Activated CD8-positive, alpha-beta memory T cell treated with anti-CD3 and anti-CD28 coated beads, Interleukin-2, amount 10 ng/mL, durations not matched to agents 7 days and 5 days (primary cell): Measurements from ENCODE around the gene FARSB. TPM values are rescaled to one million over a fixed set of nuclear protein-coding genes. Genes with fewer than 3 reads are reported as not detected.
A peak's percentile ranks its signal among the peaks of the same experiment; 100 is the strongest.

ENCODE experiments used
- ATAC-seq: fragments of 150-1000 bp; cut with Tn5 transposase; one replicate; pipeline ENCODE4 v1.10.0; 2021; ENCODE audit warnings: moderate library complexity
- CTCF ChIA-PET: fragments of 350-600 bp; sonication (Branson Sonifier 250); formaldehyde crosslinking; loops from one replicate; lab custom pipeline; 2021; ENCODE audit warnings: antibody characterized with exemption; lab: Charles Lee
- DNase-seq: peaks from one replicate; pipeline ENCODE4 v3.0.0-alpha.2; 2020
- H3K27ac Mint-ChIP-seq: one replicate; pipeline ENCODE4 v1.8.0; 2021; ENCODE audit warnings: mild to moderate bottlenecking, mixed read lengths
- H3K27me3 Mint-ChIP-seq: one replicate; pipeline ENCODE4 v1.8.0; 2021; ENCODE audit warnings: mixed read lengths
- H3K36me3 Mint-ChIP-seq: one replicate; pipeline ENCODE4 v1.8.0; 2021; ENCODE audit warnings: mild to moderate bottlenecking, mixed read lengths
- H3K4me1 Mint-ChIP-seq: one replicate; pipeline ENCODE4 v1.8.0; 2021; ENCODE audit warnings: mixed read lengths
- H3K4me3 Mint-ChIP-seq: one replicate; pipeline ENCODE4 v1.8.0; 2021; ENCODE audit warnings: mild to moderate bottlenecking, moderate library complexity, mixed read lengths
- H3K9me3 Mint-ChIP-seq: one replicate; pipeline ENCODE4 v1.8.0; 2022; ENCODE audit warnings: low read depth, mixed read lengths
- total RNA-seq, 2 experiments: library from RNA; stranded (reverse); gene quantifications; one replicate each; pipeline ENCODE4 v1.2.3, GENCODE V29; 2021

The FARSB gene
- total RNA-seq, 2 experiments from 2014 or later = 25.8 to 33.1 TPM

DNA sequence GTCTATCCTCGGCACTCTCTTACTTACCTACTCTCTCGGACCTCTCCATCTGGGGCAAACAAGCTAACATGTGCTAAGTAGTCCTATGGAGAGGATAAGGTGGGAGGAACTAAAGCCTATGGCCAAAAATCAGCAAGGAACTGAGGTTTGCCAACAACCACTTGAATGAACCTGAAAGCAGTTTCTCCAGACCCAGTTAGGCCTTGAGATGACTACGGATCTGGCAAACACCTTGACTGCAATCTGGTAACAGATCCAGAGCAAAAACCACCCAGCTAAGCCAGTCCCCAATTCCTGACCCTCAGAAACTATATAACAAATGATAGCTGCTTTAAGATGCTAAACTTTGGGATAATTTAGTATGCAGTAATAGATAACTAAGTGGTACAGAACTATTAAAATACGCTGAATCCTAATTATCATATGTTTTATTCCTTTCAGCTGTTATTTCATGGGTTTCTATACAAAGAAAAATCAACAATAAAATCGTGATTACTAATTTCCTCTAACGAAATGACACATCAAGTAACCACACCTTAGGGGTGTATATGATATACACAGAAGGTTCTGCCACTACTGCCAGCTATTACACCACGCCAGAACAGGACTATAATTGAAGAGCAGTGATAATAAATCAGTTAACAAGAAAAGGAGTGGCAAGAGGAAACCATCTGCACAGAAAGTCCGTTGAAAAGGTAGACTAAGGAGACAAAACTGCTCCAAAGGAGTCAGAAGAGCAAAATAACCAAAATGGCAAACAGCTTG is 3.2 kb downstream of the FARSB start:
- H3K9me3 Mint-ChIP-seq = no peaks in the 10 kb centered on the region
- H3K27ac Mint-ChIP-seq = peak overlapping the region; percentile 85
- H3K36me3 Mint-ChIP-seq = peaks cover 12% of the 10 kb centered on the region
- DNase-seq (no peak), ATAC-seq (no peak)
- H3K4me3 Mint-ChIP-seq = peak overlapping the region; percentile 61
- H3K27me3 Mint-ChIP-seq = no peaks in the 10 kb centered on the region
- peaks cover 44% of the 10 kb centered on the region for H3K4me1 Mint-ChIP-seq
- CTCF ChIA-PET = interaction anchor here (0.6 to 1.4 kb wide), 4 partner anchors 10 to 55 kb away, joined by 3 to 4 read pairs (median 3); no protein-coding TSS in a partner anchor

DNA sequence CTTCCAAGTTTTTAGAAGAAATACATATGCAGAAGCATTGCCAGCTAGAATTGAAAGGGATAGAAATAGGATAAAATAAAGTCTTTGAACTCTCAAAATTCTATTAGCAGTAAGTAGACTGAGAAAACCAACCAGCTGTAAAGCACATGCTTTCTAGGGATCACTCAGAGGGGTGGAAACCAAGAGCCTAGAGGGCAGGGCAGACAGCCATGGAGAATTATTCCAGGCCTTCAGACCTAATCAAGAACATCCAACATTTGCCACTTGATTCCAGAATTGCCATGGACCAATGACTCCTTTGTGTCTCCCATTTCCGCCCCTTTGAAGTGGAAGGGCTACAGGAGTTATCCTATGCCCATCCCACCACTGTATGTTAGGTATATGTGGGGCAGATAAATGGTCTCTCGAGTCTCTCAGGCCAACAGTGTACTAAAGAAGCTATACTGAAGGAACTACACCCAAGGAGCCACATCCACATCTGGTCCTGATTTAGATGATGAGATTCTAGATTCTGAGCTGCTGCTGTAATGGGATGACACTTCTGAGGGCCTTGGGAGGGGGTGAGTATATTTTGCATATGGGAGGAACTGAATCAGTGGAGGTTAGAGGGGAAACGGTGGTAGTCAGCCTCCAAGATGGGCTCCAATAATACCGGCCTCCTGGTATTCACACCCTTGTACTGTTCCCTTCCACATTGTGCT is 4.0 kb downstream of the FARSB start:
- Mint-ChIP-seq H3K4me3 (no peak overlapping the region), H3K4me1 (peaks cover 40% of the 10 kb centered on the region), H3K27me3 (no peaks in the 10 kb centered on the region), H3K36me3 (peaks cover 12% of the 10 kb centered on the region), H3K27ac (no peak overlapping the region), H3K9me3 (no peaks in the 10 kb centered on the region)
- ATAC-seq (no peak), DNase-seq (no peak)
- CTCF ChIA-PET = interaction anchor here (1.1 to 1.4 kb wide), 2 partner anchors 11 to 38 kb away, joined by 3 read pairs; no protein-coding TSS in a partner anchor

DNA sequence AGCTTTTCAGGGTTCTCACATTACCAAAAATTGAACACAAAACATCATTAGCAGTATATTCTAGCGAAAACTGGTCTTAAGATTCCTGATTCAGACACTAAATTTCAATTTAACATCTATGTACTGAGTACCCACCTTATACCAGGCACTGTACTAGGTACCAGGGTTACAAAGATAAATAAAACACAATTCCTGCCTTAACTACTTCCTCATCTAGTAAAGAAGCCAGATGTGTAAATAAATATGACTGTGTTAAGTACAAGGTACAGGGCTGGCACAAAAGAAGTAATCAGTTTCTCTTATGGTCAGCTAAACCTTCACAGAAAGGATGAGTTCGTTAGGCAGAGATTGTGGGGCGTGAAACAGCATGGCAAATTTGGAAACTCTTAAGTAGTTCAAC is 6.1 kb downstream of the FARSB start:
- peaks cover 35% of the 10 kb centered on the region for H3K4me1 Mint-ChIP-seq
- CTCF ChIA-PET = no interaction called here
- peaks cover 24% of the 10 kb centered on the region for H3K36me3 Mint-ChIP-seq

DNA sequence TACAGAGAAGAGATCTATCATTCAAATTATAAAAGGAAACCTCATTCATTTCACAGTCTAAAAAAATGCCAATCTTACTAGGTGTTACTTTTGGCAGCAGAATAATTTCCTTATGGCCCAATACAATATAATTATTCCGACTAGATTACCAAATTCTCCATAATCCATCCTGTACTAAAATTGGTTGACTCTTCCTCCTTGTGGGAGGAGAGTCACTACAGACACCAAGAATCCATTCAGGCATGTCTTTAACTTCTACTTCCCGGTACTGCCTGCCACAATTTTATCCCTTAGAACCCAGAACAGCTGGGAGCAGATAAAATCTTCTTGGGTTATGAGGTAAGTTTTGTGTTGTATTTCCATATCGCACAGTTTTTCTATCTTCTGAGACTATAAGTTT is 9.9 kb downstream of the FARSB start:
- CTCF ChIA-PET = no interaction called here
- ATAC-seq = no peak
- H3K36me3 Mint-ChIP-seq = peaks cover 40% of the 10 kb centered on the region

More for the DNA sequence above, 6.1 kb downstream of the FARSB start:
- H3K4me3 Mint-ChIP-seq = no peak overlapping the region
- DNase-seq (no peak), ATAC-seq (no peak)
- H3K27ac Mint-ChIP-seq = no peak overlapping the region
- no peaks in the 10 kb centered on the region for H3K9me3 Mint-ChIP-seq
- no peaks in the 10 kb centered on the region for H3K27me3 Mint-ChIP-seq

DNA sequence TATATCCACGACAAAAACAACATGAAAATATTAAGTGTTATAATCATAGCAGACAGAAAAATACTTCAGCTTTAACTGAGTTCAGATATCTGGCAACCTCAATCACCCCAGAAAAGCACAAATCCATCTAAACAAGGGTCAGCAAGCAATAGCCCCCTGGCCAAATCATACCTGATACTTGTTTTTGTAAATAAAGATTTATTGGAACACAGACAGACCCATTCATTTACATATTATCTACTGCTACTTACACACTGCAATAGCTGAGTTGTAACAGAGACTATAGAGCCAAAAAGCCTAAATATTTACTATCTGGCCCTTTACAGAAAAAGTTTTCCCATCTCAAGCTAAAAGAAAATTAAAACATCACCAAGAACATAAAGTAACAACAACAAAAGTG is 12.8 kb downstream of the FARSB start:
- DNase-seq = no peak
- no peaks in the 10 kb centered on the region for H3K9me3 Mint-ChIP-seq
- ATAC-seq = no peak
- CTCF ChIA-PET = interaction anchor here (1.3 kb wide), 2 partner anchors 11 to 28 kb away, joined by 3 to 5 read pairs; no protein-coding TSS in a partner anchor
- H3K4me1 Mint-ChIP-seq = peaks cover 10% of the 10 kb centered on the region
- no peak overlapping the region for H3K4me3 Mint-ChIP-seq
- no peak overlapping the region for H3K27ac Mint-ChIP-seq
- no peaks in the 10 kb centered on the region for H3K27me3 Mint-ChIP-seq
- H3K36me3 Mint-ChIP-seq = peaks cover 43% of the 10 kb centered on the region

More for the DNA sequence above, 9.9 kb downstream of the FARSB start:
- no peak for DNase-seq
- no peaks in the 10 kb centered on the region for H3K9me3 Mint-ChIP-seq
- no peak overlapping the region for H3K4me3 Mint-ChIP-seq
- H3K4me1 Mint-ChIP-seq = peaks cover 16% of the 10 kb centered on the region
- H3K27ac Mint-ChIP-seq = no peak overlapping the region
- no peaks in the 10 kb centered on the region for H3K27me3 Mint-ChIP-seq

DNA sequence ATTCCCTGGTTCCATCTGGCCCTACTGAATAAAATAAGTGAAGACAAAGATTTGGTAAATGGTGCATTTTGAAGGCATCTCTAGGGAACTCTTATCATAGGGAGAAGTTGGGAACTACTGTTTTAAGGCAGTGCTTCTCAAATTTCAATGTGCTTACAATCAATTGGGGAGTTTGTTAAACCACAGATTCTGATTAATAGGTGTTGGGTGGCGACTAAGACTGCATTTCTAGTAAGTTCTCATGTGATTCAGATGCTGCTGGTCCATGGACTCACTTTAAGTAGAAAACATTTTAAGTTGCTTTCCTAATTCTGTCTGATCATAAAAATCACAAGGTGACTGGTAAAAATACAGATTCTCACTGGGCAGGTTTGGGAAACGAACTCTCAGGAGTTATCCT is 14.6 kb downstream of the FARSB start:
- CTCF ChIA-PET = interaction anchor here (0.6 kb wide), 1 partner anchor 11 kb away, joined by 3 read pairs; no protein-coding TSS in a partner anchor
- peaks cover 14% of the 10 kb centered on the region for H3K4me1 Mint-ChIP-seq
- ATAC-seq (no peak), DNase-seq (no peak)
- H3K27me3 Mint-ChIP-seq = no peaks in the 10 kb centered on the region
- no peaks in the 10 kb centered on the region for H3K9me3 Mint-ChIP-seq
- H3K36me3 Mint-ChIP-seq = peaks cover 52% of the 10 kb centered on the region
- no peak overlapping the region for H3K27ac Mint-ChIP-seq
- no peak overlapping the region for H3K4me3 Mint-ChIP-seq

DNA sequence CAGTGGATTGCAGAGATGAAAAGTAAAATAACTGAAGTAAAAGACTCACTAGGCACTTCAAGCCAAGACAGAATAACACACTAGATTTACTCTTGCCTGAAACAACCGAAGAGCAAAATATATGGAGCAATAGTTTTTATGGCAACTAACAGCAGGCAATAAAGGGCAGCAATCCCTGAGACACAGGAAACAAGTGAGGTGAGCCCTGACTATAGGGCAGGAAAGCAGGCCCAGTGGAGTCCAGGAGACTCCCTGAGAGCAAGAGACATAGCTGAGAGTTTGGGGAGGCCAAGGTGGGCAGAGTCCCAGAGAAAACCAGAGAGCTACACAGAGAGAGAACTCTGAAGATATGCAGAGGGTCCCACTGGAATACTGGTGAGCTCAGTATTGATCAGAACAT is 18.8 kb downstream of the FARSB start:
- peaks cover 13% of the 10 kb centered on the region for H3K4me1 Mint-ChIP-seq
- H3K27ac Mint-ChIP-seq = no peak overlapping the region
- DNase-seq (no peak), ATAC-seq (no peak)
- H3K4me3 Mint-ChIP-seq = no peak overlapping the region
- CTCF ChIA-PET = no interaction called here
- H3K27me3 Mint-ChIP-seq = no peaks in the 10 kb centered on the region
- H3K9me3 Mint-ChIP-seq = no peaks in the 10 kb centered on the region
- H3K36me3 Mint-ChIP-seq = peaks cover 55% of the 10 kb centered on the region

DNA sequence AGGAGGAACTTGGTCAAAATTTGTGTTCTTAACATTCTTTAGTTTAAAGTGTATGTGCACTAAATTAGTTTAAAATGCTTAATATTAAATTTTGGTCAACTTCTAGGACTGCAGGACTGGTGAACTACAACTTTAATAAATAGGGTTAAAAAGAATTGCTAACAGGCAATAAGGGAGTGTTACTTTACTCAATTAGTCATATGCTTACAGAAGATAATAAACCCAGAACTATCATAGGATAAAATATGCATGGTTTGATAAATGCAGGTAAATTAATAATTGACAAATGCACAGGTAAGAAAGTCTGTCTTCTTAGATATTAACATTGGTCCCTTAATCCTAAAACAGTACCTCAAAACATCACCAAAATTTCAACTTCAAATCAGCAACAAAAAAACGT is 20.6 kb downstream of the FARSB start:
- Mint-ChIP-seq H3K4me1 (peaks cover 13% of the 10 kb centered on the region), H3K27me3 (no peaks in the 10 kb centered on the region)
- CTCF ChIA-PET = no interaction called here

DNA sequence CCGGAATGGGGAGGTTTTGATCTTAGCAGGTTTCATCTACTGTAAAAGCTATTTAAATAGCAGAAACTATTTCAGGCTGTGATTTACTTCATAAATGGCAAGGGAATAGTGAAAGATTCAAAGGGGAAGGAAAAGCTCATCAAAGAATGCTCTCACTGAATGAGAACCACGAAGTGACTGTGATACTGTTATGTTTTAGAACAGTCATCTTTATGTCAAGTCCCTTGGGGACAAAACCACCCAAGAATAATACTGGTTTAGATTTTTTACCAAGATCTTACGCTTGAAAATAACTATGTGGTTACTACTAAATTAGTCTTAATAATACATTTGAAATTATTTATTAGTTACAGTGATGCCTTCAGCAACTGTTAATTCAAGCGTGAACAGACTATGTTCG is 28.1 kb downstream of the FARSB start:
- CTCF ChIA-PET = no interaction called here
- ATAC-seq = no peak
- no peaks in the 10 kb centered on the region for H3K27me3 Mint-ChIP-seq
- H3K27ac Mint-ChIP-seq = no peak overlapping the region
- no peak overlapping the region for H3K4me3 Mint-ChIP-seq
- no peaks in the 10 kb centered on the region for H3K9me3 Mint-ChIP-seq
- no peaks in the 10 kb centered on the region for H3K4me1 Mint-ChIP-seq
- H3K36me3 Mint-ChIP-seq = peaks cover 47% of the 10 kb centered on the region
- no peak for DNase-seq

More for the DNA sequence above, 20.6 kb downstream of the FARSB start:
- peaks cover 55% of the 10 kb centered on the region for H3K36me3 Mint-ChIP-seq
- DNase-seq = no peak
- H3K4me3 Mint-ChIP-seq = no peak overlapping the region
- no peaks in the 10 kb centered on the region for H3K9me3 Mint-ChIP-seq
- no peak for ATAC-seq
- no peak overlapping the region for H3K27ac Mint-ChIP-seq

DNA sequence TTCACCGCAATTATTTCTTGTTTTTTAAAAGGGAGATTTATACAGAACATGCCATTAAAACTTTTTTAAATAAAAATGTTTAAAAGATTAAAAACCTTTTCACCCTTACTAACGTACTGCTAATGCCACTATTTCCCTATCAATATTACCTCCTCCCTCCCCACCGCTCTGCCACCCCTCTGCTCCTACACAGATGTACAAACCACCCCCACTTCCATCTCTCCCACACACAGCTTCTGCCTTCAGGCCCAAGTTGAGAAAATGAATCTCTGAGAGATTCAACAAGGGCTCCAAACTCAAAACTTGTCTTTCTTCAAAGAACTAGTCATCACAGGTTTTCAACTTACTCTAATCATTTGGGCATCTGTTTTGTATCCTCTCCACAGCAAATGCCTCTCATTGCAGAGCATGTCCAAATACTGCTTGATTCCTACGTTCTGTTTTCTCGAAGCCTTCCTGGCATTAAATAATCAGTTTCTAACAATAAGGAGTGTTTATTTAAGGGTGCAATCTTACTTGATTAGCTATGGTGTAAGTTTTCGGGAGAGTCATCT is 32.1 kb downstream of the FARSB start:
- CTCF ChIA-PET = interaction anchor here (1.0 to 1.1 kb wide), 2 partner anchors 9 to 14 kb away, joined by 3 to 4 read pairs; no protein-coding TSS in a partner anchor
- Mint-ChIP-seq H3K27ac (no peak overlapping the region), H3K27me3 (no peaks in the 10 kb centered on the region), H3K36me3 (peaks cover 37% of the 10 kb centered on the region), H3K9me3 (no peaks in the 10 kb centered on the region), H3K4me3 (no peak overlapping the region), H3K4me1 (no peaks in the 10 kb centered on the region)
- DNase-seq = no peak
- ATAC-seq = no peak

DNA sequence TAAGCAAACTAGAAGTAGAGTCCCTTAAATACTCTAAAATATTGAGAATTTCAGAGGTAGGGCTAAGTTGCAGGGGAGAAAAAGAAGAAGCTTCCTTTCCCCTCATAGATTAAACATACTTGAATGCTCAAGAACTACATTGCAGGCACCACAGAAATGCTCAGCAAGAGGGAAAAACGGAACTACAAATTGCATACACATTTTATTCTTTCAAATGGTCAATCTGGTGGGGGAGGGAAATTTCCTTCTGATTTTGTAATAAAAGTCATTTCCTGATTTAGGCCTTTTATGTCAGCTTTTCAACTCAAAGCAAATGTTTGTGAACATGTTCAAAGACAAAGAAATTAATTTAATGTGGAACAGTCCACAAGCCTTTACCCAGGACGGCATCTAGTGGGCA is 33.0 kb downstream of the FARSB start:
- CTCF ChIA-PET = interaction anchor here (1.0 kb wide), 1 partner anchor 8 kb away, joined by 4 read pairs; no protein-coding TSS in a partner anchor
- peaks cover 38% of the 10 kb centered on the region for H3K36me3 Mint-ChIP-seq
- no peak overlapping the region for H3K4me3 Mint-ChIP-seq

DNA sequence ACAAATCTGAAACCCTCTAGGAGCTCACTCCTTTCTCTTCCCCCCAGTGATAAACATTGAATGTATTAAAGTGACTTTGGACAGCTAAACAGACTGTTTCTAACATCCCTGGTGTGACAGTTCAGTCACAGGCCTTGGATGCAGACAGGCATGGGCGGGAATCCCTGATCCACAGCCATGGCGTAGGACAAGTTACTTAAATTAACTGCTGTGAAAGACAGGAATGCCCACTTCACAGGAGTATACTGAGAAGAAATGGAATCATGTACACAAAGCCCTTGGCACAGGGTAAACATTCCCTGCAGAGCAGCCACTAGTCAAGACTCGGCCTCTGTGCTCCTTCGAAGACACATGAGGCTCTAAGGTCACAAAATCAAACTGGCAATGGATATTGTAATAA is 34.0 kb downstream of the FARSB start:
- CTCF ChIA-PET = no interaction called here
- ATAC-seq = no peak
- Mint-ChIP-seq H3K27ac (no peak overlapping the region), H3K27me3 (no peaks in the 10 kb centered on the region), H3K9me3 (no peaks in the 10 kb centered on the region), H3K4me1 (no peaks in the 10 kb centered on the region), H3K4me3 (no peak overlapping the region), H3K36me3 (peaks cover 32% of the 10 kb centered on the region)
- no peak for DNase-seq

More for the DNA sequence above, 33.0 kb downstream of the FARSB start:
- H3K27me3 Mint-ChIP-seq = no peaks in the 10 kb centered on the region
- ATAC-seq = no peak
- no peak for DNase-seq
- H3K9me3 Mint-ChIP-seq = no peaks in the 10 kb centered on the region
- no peaks in the 10 kb centered on the region for H3K4me1 Mint-ChIP-seq
- no peak overlapping the region for H3K27ac Mint-ChIP-seq

DNA sequence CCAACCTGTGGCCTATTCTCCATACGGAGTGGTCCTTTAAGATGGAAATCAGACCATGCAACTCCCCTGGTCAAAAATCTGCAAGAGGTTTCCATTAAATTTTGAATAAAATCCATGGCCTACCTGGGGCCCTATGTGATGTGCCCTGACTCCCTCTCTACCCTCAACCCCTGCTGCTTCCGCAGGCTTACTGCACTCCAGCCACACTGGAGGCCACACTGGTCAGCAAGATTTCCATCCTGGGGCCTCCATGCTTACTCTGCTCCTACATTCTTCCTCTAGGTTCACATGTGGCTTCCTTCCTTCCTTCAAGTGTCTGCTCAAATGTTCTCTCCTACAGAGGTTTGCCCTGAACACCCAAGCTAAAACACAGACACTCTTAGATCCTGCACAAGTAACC is 40.6 kb downstream of the FARSB start:
- no peak for ATAC-seq
- peaks cover 25% of the 10 kb centered on the region for H3K36me3 Mint-ChIP-seq
- peak overlapping the region; percentile 48 for H3K27ac Mint-ChIP-seq
- H3K4me1 Mint-ChIP-seq = peaks cover 7% of the 10 kb centered on the region
- no peaks in the 10 kb centered on the region for H3K9me3 Mint-ChIP-seq
- CTCF ChIA-PET = interaction anchor here (1.5 to 2.0 kb wide), 4 partner anchors 10 to 298 kb away, joined by 4 to 9 read pairs (median 6); no protein-coding TSS in a partner anchor
- H3K27me3 Mint-ChIP-seq = no peaks in the 10 kb centered on the region
- no peak overlapping the region for H3K4me3 Mint-ChIP-seq
- no peak for DNase-seq
